Measurements from ENCODE around the gene ZFYVE19.

GRCh38 chr15:40829115-40829514, 22.2 kb downstream of the ZFYVE19 start:
- TF ChIP-seq GATA3 (IDR thresholded peaks at IDR 0.05; ENCODE audit: low read depth, low read length) (no peak), GATA2 (IDR thresholded peaks at IDR 0.05; ENCODE audit: low read depth, low read length) (no peak)
